GM23338 (cell line): Measurements from ENCODE around the gene RAB31. TPM values are rescaled to one million over a fixed set of nuclear protein-coding genes. Genes with fewer than 3 reads are reported as not detected.

Experiments used
- ATAC-seq: fragments of 200-7000 bp; cut with Tn5 transposase; 3 replicates; pipeline ENCODE4 v1.9.1; 2020
- DNase-seq: peaks from one replicate; pipeline ENCODE4 v3.0.0-alpha.2; 2015; ENCODE audit warnings: low spot score
- H2AFZ ChIP-seq: fragments of 200-600 bp; sonication (generic); 2 replicates; pipeline ENCODE4 v1.8.0; 2016; ENCODE audit warnings: antibody characterized with exemption, mild to moderate bottlenecking, moderate library complexity
- H3F3A ChIP-seq: fragments of 200-600 bp; sonication (generic); replicated peaks from 2 replicates; pipeline ENCODE4 v1.8.0; 2017; ENCODE audit warnings: antibody characterized with exemption, mixed run types, low read depth
- H3K27ac ChIP-seq: fragments of 200-600 bp; sonication (generic); 2 replicates; pipeline ENCODE4 v1.6.1; 2016; ENCODE audit warnings: low read depth
- H3K27me3 ChIP-seq: fragments of 200-600 bp; sonication (generic); 2 replicates; pipeline ENCODE4 v1.8.0; 2016; ENCODE audit warnings: mild to moderate bottlenecking, mixed run types, moderate library complexity; ENCODE audit not compliant: insufficient read depth
- H3K36me3 ChIP-seq: fragments of 200-600 bp; sonication (generic); 2 replicates; pipeline ENCODE4 v1.8.0; 2016; ENCODE audit warnings: mild to moderate bottlenecking; ENCODE audit not compliant: insufficient read depth
- H3K4me1 ChIP-seq: fragments of 200-600 bp; sonication (generic); 2 replicates; pipeline ENCODE4 v1.8.0; 2016; ENCODE audit warnings: mild to moderate bottlenecking, moderate library complexity; ENCODE audit not compliant: insufficient read depth
- H3K4me2 ChIP-seq: fragments of 200-600 bp; sonication (generic); 2 replicates; pipeline ENCODE4 v1.7.1; 2017; ENCODE audit warnings: mixed run types
- H3K4me3 ChIP-seq: fragments of 200-600 bp; sonication (generic); 2 replicates; pipeline ENCODE4 v1.6.1; 2016; ENCODE audit warnings: mixed run types
- H3K79me2 ChIP-seq: fragments of 200-600 bp; sonication (generic); replicated peaks from 2 replicates; pipeline ENCODE4 v1.8.0; 2017; ENCODE audit warnings: mild to moderate bottlenecking; ENCODE audit not compliant: insufficient read depth
- H3K9me2 ChIP-seq: fragments of 200-600 bp; sonication (generic); 2 replicates; pipeline ENCODE4 v1.8.0; 2017; ENCODE audit not compliant: insufficient read depth
- H4K20me1 ChIP-seq: fragments of 200-600 bp; sonication (generic); replicated peaks from 2 replicates; pipeline ENCODE4 v1.8.0; 2017; ENCODE audit warnings: mild to moderate bottlenecking; ENCODE audit not compliant: insufficient read depth
- H3K27ac Mint-ChIP-seq: 2 replicates; pipeline ENCODE4 v1.8.0; 2020; ENCODE audit warnings: inconsistent platforms, mild to moderate bottlenecking, moderate library complexity, mixed read lengths
- H3K27me3 Mint-ChIP-seq: 3 replicates; pipeline ENCODE4 v1.8.0; 2022; ENCODE audit warnings: low read depth, mild to moderate bottlenecking, moderate library complexity, mixed read lengths, inconsistent platforms; ENCODE audit not compliant: insufficient read depth, poor library complexity
- H3K36me3 Mint-ChIP-seq: 3 replicates; pipeline ENCODE4 v1.8.0; 2021; ENCODE audit warnings: low read depth, mild to moderate bottlenecking, inconsistent platforms, moderate library complexity, mixed read lengths
- H3K4me1 Mint-ChIP-seq: 3 replicates; pipeline ENCODE4 v1.8.0; 2020; ENCODE audit warnings: mild to moderate bottlenecking, inconsistent platforms, mixed read lengths
- H3K4me3 Mint-ChIP-seq: 3 replicates; pipeline ENCODE4 v1.8.0; 2021; ENCODE audit warnings: moderate library complexity, mild to moderate bottlenecking, inconsistent platforms, mixed read lengths
- H3K9me3 Mint-ChIP-seq: 3 replicates; pipeline ENCODE4 v1.8.0; 2020; ENCODE audit warnings: moderate library complexity, mild to moderate bottlenecking, inconsistent platforms, mixed read lengths
- CREB1 ChIP-seq: fragments of 250-450 bp; sonication (Bioruptor Pico); IDR thresholded peaks from 2 replicates; pipeline ENCODE4 v1.5.0; 2020; ENCODE audit warnings: low read depth, mild to moderate bottlenecking, moderate library complexity
- EZH2phosphoT487 ChIP-seq: fragments of 200-600 bp; sonication (generic); IDR thresholded peaks from one replicate; pipeline ENCODE4 v1.8.1; 2018; ENCODE audit warnings: antibody characterized with exemption; ENCODE audit not compliant: unreplicated experiment
- JUNB ChIP-seq: IDR thresholded peaks from one replicate; pipeline ENCODE4 v1.6.1; 2016; ENCODE audit warnings: antibody characterized with exemption; ENCODE audit not compliant: unreplicated experiment
- POLR2AphosphoS5 ChIP-seq: IDR thresholded peaks from 2 replicates; pipeline ENCODE4 v1.6.1; 2016; ENCODE audit warnings: antibody characterized with exemption, low read depth
- STAT1 ChIP-seq: IDR thresholded peaks from one replicate; pipeline ENCODE4 v1.6.1; 2016; ENCODE audit warnings: antibody characterized with exemption; ENCODE audit not compliant: unreplicated experiment
- ZNF114 ChIP-seq: fragments of 250-450 bp; sonication (Bioruptor Pico); IDR thresholded peaks from 2 replicates; pipeline ENCODE4 v1.5.0; 2020; ENCODE audit warnings: mild to moderate bottlenecking, moderate library complexity
- ZNF462 ChIP-seq: fragments of 250-450 bp; sonication (Bioruptor Pico); IDR thresholded peaks from 2 replicates; pipeline ENCODE4 v1.5.0; 2020; ENCODE audit warnings: mild to moderate bottlenecking, moderate library complexity
- polyA plus RNA-seq: library from polyadenylated mRNA; unstranded; fragments of >200 nt; fragmentation: Nextera tagmentation; extraction: Ambion mirVana; gene quantifications from 2 replicates; pipeline ENCODE4 v1.2.1, GENCODE V29; 2016
- total RNA-seq: library from RNA; depleted of rRNA; stranded (reverse); fragments of >200 nt; shearing (Covaris generic); gene quantifications from 2 replicates; pipeline ENCODE4 v1.2.3, GENCODE V29; 2014
- TF ChIP-seq, protein P1 (sequence below): IDR thresholded peaks from one replicate; pipeline ENCODE4 v1.6.1; 2018; ENCODE audit warnings: antibody characterized with exemption; ENCODE audit not compliant: unreplicated experiment
- TF ChIP-seq, protein P2 (sequence below): IDR thresholded peaks from 2 replicates; pipeline ENCODE4 v1.6.1; 2016; ENCODE audit warnings: antibody characterized with exemption

Gene RAB31
- total and polyA plus RNA-seq, 2 experiments from 2014 or later = 33.8 to 46.1 TPM

- TF ChIP-seq, protein P1, sequence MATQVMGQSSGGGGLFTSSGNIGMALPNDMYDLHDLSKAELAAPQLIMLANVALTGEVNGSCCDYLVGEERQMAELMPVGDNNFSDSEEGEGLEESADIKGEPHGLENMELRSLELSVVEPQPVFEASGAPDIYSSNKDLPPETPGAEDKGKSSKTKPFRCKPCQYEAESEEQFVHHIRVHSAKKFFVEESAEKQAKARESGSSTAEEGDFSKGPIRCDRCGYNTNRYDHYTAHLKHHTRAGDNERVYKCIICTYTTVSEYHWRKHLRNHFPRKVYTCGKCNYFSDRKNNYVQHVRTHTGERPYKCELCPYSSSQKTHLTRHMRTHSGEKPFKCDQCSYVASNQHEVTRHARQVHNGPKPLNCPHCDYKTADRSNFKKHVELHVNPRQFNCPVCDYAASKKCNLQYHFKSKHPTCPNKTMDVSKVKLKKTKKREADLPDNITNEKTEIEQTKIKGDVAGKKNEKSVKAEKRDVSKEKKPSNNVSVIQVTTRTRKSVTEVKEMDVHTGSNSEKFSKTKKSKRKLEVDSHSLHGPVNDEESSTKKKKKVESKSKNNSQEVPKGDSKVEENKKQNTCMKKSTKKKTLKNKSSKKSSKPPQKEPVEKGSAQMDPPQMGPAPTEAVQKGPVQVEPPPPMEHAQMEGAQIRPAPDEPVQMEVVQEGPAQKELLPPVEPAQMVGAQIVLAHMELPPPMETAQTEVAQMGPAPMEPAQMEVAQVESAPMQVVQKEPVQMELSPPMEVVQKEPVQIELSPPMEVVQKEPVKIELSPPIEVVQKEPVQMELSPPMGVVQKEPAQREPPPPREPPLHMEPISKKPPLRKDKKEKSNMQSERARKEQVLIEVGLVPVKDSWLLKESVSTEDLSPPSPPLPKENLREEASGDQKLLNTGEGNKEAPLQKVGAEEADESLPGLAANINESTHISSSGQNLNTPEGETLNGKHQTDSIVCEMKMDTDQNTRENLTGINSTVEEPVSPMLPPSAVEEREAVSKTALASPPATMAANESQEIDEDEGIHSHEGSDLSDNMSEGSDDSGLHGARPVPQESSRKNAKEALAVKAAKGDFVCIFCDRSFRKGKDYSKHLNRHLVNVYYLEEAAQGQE = no peak
- no peak for TF ChIP-seq STAT1
- TF ChIP-seq ZNF114 (CRISPR knock-in tag) = no peak
- no peak for TF ChIP-seq POLR2AphosphoS5
These were observed 19.9 kb upstream of the RAB31 start (continued) for GRCh38 chr18:9688036-9688741.

GRCh38 chr18:9689253-9689652 lies 18.8 kb upstream of the RAB31 start:
- TF ChIP-seq ZNF114 (CRISPR knock-in tag) (no peak), CREB1 (no peak), POLR2AphosphoS5 (no peak), ZNF462 (CRISPR knock-in tag) (no peak), STAT1 (no peak), EZH2phosphoT487 (no peak), JUNB (no peak)
- TF ChIP-seq, protein P2, sequence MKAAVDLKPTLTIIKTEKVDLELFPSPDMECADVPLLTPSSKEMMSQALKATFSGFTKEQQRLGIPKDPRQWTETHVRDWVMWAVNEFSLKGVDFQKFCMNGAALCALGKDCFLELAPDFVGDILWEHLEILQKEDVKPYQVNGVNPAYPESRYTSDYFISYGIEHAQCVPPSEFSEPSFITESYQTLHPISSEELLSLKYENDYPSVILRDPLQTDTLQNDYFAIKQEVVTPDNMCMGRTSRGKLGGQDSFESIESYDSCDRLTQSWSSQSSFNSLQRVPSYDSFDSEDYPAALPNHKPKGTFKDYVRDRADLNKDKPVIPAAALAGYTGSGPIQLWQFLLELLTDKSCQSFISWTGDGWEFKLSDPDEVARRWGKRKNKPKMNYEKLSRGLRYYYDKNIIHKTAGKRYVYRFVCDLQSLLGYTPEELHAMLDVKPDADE = no peak
- no peak for DNase-seq
- Histone ChIP-seq H2AFZ (no peak overlapping the region), H3K36me3 (no peaks in the 10 kb centered on the region), H3K79me2 (no peaks in the 10 kb centered on the region), H3K9me2 (no peaks in the 10 kb centered on the region), H3K27me3 (no peaks in the 10 kb centered on the region), H3K4me3 (no peak overlapping the region), H3K27ac (no peak overlapping the region), H4K20me1 (no peaks in the 10 kb centered on the region), H3F3A (no peaks in the 10 kb centered on the region), H3K4me2 (no peak overlapping the region), H3K4me1 (peaks cover 8% of the 10 kb centered on the region; the same call in 1 of the 2 replicates)
- no peak overlapping the region for H3K27ac Mint-ChIP-seq
- no peak overlapping the region for H3K4me3 Mint-ChIP-seq
- no peaks in the 10 kb centered on the region for H3K36me3 Mint-ChIP-seq
- no peaks in the 10 kb centered on the region for H3K27me3 Mint-ChIP-seq
- H3K9me3 Mint-ChIP-seq = peaks cover 2% of the 10 kb centered on the region; the same call in 1 of the 3 replicates
- H3K4me1 Mint-ChIP-seq = peaks cover 13% of the 10 kb centered on the region
- no peak for ATAC-seq
